AG10803 (cell line): ENCODE results near the gene FGF2.

Source experiments
- DNase-seq: peaks from one replicate; pipeline ENCODE4 v3.0.0; 2010; ENCODE audit warnings: low read depth
- H3K4me3 ChIP-seq: 2 replicates; pipeline ENCODE4 v1.5.1; 2011; ENCODE audit warnings: mild to moderate bottlenecking, low read length, control low read depth
- TF ChIP-seq, protein P1 (sequence below): conservative IDR thresholded peaks from 2 replicates; pipeline ENCODE4 v1.5.1; 2011; ENCODE audit warnings: mild to moderate bottlenecking, low read length, control low read depth, inconsistent platforms

Gene FGF2

DNA sequence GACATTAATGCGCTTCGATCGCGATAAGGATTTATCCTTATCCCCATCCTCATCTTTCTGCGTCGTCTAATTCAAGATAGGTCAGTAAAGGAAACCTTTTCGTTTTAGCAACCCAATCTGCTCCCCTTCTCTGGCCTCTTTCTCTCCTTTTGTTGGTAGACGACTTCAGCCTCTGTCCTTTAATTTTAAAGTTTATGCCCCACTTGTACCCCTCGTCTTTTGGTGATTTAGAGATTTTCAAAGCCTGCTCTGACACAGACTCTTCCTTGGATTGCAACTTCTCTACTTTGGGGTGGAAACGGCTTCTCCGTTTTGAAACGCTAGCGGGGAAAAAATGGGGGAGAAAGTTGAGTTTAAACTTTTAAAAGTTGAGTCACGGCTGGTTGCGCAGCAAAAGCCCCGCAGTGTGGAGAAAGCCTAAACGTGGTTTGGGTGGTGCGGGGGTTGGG is 528 bp upstream of the FGF2 start:
- no peak for DNase-seq
- H3K4me3 ChIP-seq: peak overlapping the region; percentile 83
- TF ChIP-seq, protein P1, sequence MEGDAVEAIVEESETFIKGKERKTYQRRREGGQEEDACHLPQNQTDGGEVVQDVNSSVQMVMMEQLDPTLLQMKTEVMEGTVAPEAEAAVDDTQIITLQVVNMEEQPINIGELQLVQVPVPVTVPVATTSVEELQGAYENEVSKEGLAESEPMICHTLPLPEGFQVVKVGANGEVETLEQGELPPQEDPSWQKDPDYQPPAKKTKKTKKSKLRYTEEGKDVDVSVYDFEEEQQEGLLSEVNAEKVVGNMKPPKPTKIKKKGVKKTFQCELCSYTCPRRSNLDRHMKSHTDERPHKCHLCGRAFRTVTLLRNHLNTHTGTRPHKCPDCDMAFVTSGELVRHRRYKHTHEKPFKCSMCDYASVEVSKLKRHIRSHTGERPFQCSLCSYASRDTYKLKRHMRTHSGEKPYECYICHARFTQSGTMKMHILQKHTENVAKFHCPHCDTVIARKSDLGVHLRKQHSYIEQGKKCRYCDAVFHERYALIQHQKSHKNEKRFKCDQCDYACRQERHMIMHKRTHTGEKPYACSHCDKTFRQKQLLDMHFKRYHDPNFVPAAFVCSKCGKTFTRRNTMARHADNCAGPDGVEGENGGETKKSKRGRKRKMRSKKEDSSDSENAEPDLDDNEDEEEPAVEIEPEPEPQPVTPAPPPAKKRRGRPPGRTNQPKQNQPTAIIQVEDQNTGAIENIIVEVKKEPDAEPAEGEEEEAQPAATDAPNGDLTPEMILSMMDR: no peak

DNA sequence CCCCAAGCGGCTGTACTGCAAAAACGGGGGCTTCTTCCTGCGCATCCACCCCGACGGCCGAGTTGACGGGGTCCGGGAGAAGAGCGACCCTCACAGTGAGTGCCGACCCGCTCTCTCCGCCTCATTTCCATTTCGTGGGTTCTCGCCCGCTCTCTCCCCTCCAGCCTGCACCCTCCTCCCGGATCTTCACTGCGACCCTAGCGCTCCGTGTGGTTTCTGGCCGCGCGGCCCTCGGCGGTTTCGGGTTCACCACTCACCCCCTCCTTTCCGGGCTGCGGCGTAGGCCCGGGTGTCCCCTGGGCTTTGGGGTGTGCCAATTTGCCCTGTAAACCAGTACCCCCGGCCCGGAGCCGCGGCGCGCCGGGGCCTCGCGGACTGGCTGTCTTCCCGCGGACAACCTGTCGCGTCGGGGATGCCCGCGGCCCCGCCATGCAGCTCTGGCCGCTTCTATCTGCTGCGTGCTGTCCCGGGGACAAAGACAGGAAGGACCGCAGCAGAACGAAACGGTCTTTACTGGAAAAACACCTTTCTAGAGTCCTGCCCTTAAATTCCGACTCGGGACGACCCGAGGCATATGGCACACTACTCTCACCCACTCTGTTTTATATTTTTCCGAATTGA is 737 bp downstream of the FGF2 start:
- H3K4me3 ChIP-seq: peak overlapping the region; percentile 83
- TF ChIP-seq, protein P1: no peak
- peak; percentile 46 for DNase-seq

DNA sequence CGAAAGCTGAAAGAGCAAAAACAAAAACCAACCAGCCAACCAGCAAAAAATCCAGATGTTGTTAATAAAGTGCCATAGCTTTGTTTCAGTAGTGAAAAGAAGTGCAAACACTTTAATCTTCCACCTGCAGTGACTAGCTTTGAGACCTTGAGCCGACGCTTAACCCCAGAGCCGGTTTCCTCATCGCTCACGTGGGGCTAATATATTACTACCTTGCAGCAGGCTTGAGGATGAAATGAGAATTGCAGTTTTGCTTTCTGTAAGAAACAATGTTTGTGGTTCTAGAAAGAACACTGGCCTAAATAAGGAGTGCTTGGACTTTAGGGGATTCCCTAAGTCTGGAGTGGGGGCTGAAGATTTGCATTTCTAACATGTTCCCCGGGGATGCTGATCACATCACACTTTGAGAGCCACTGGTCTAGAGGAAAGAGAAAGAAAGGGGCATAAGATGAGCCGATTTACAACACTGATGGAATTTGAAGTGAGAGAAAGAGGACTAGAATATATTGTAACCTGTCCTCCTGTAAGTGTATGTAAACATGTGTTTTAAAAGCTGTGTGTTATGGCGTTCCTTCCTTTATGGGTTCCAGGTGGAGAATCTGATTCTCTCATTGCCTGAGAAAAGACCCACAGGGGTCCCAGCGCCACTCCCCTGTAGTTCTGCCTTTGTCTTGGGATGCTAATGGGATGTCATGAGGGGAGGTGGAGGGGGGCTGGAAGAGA is 1.4 kb downstream of the FGF2 start:
- TF ChIP-seq, protein P1: peak; percentile 37
- peak; percentile 58 for DNase-seq
- peak overlapping the region; percentile 83 for H3K4me3 ChIP-seq

DNA sequence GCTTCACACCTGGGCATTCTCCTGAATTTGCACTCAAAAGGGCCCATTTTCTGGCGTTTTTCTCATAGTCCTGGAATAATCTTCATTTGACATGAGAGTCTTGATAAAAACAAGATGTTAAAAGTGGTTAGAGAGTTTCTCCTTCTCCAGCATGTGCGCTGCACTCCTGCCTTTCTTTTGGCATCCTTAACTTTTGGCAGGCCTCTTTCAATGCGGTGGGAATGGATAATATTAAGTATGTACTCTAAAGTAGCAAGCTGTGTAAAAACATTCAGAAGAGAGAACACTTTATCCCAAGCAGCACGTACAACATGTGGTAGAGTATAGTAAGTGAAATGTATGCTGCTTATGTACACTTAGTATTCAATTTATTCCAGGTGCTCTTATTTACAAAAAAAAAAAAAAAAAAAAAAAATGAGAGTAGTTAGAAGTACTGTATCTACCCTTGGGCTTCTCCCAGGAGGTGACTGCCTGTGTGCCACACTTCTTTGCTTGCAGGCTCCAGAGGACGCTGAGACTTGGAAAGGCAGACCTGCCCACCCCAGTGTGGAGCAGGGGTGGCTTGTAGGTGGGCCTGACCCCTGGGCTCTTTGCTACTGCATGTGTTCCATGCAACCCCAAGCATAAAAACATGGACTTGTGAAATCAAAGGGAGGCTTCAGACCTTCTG is 3.9 kb downstream of the FGF2 start:
- TF ChIP-seq, protein P1: no peak
- peak; percentile 73 for DNase-seq
- peak overlapping the region; percentile 83 for H3K4me3 ChIP-seq

DNA sequence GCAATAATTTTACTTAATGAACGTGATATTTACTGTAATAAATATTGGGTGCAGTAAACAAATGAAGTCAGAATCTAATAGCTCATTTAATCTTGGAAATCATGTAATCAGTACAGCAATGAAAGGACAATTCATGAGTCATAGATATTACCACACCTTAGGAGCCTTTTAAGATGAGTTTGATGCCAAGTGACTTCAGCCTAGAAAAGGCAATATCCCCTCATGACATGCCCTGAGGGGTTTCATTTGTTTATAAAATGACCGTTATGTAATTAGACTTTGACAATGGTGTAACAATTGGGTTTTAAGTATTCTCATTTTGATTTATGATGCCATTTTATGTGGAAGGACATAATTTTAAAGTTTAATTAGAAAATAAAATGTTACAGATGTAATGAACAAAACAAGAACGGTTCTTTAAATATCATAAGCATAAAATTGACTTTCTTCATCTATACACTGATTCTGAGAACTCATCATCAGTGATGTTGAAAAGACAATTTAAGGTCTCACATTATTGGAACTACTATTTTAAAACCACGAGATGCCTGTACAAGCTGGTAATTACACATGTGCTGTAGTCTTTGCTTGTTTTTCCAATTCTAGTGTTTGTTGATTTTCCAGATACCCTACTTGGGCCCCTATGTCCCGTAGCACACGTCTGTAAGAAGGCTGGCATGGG is 5.0 kb downstream of the FGF2 start:
- TF ChIP-seq, protein P1: no peak
- peak; percentile 45 for DNase-seq
- H3K4me3 ChIP-seq: peak overlapping the region; percentile 83

DNA sequence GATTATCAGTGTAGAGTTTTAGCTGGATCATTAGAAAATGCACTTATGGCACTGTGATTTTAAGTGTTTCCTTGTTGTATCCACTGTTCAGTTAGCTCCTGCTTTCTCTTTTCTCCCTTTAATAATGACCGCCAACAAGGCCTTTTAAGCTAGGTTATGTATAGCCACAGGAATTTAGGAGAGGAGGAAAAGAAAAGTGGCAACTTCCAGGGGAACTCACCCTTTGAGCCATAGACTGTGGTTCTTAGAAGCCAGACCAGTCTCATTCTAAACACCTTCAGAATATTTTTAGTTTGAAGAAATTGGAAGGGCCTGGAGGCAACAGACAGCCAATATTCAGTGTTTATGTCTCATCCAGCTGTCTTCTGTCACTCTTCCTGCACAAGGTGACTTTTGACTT is 6.1 kb downstream of the FGF2 start:
- H3K4me3 ChIP-seq: peak overlapping the region; percentile 21
- DNase-seq: no peak
- TF ChIP-seq, protein P1: no peak
